SJSA1 (cell line): Measurements from ENCODE around the gene MTHFS. TPM values are rescaled to one million over a fixed set of nuclear protein-coding genes. Genes with fewer than 3 reads are reported as not detected.
"Not testable (repeated sequence)": the region's sequence is repeated elsewhere in the genome, so short reads cannot be mapped to it uniquely, and the experiment has no call there.

Experiments
- DNase-seq, 2 experiments: peaks; one replicate each; pipeline ENCODE4 v3.0.0-alpha.2; 2015 to 2020; ENCODE audit warnings: low spot score in 2 of 2, low read depth in 1 of 2
- H3K27ac ChIP-seq: fragments of 250-450 bp; sonication (Bioruptor Pico); 2 replicates; pipeline ENCODE4 v1.5.1; 2020; ENCODE audit warnings: mild to moderate bottlenecking, moderate library complexity
- H3K27me3 ChIP-seq: fragments of 250-450 bp; sonication (Bioruptor Pico); replicated peaks from 2 replicates; pipeline ENCODE4 v1.5.1; 2020; ENCODE audit warnings: mild to moderate bottlenecking, moderate library complexity
- H3K36me3 ChIP-seq: fragments of 250-450 bp; sonication (Bioruptor Pico); 2 replicates; pipeline ENCODE4 v1.5.1; 2020; ENCODE audit warnings: mild to moderate bottlenecking
- H3K4me1 ChIP-seq: fragments of 250-450 bp; sonication (Bioruptor Pico); replicated peaks from 2 replicates; pipeline ENCODE4 v1.6.1; 2021; ENCODE audit warnings: mild to moderate bottlenecking
- H3K4me3 ChIP-seq: fragments of 250-450 bp; sonication (Bioruptor Pico); 2 replicates; pipeline ENCODE4 v1.5.1; 2020; ENCODE audit warnings: mild to moderate bottlenecking
- H3K9me3 ChIP-seq: fragments of 250-450 bp; sonication (Bioruptor Pico); replicated peaks from 2 replicates; pipeline ENCODE4 v1.5.1; 2020; ENCODE audit warnings: mild to moderate bottlenecking
- total RNA-seq: library from RNA; depleted of rRNA; stranded (reverse); fragments of >200 nt; shearing (Covaris generic); gene quantifications from 2 replicates; pipeline ENCODE4 v1.2.3, GENCODE V29; 2014

Gene MTHFS
- total RNA-seq, 1 experiment from 2014 or later = 34.7 TPM

- H3K4me1 ChIP-seq = peaks cover 7% of the 10 kb centered on the region
- H3K9me3 ChIP-seq = peaks cover 25% of the 10 kb centered on the region
- peaks cover 40% of the 10 kb centered on the region for H3K36me3 ChIP-seq
- H3K4me3 ChIP-seq = peak overlapping the region; percentile 83
- peak; percentile 95 to 97 for DNase-seq
- peak overlapping the region; percentile 76 for H3K27ac ChIP-seq
- no peaks in the 10 kb centered on the region for H3K27me3 ChIP-seq
Observed at GRCh38 chr15:79923515-79924169, 26.8 kb upstream of the MTHFS start.

GRCh38 chr15:79923079-79923514, 26.3 kb upstream of the MTHFS start:
- peaks cover 7% of the 10 kb centered on the region for H3K4me1 ChIP-seq
- H3K36me3 ChIP-seq = peaks cover 43% of the 10 kb centered on the region
- peaks cover 28% of the 10 kb centered on the region for H3K9me3 ChIP-seq
- peak overlapping the region; percentile 83 for H3K4me3 ChIP-seq
- H3K27ac ChIP-seq = peak overlapping the region; percentile 58
- DNase-seq = peak in 1 of 2 experiments; percentile 62
- H3K27me3 ChIP-seq = no peaks in the 10 kb centered on the region

GRCh38 chr15:79922512-79923078, 25.8 kb upstream of the MTHFS start:
- H3K27me3 ChIP-seq = no peaks in the 10 kb centered on the region
- DNase-seq = no peak
- H3K27ac ChIP-seq = peak overlapping the region; percentile 58; the same call in 1 of the 2 replicates
- H3K36me3 ChIP-seq = peaks cover 48% of the 10 kb centered on the region
- H3K4me3 ChIP-seq = peak overlapping the region; percentile 83
- H3K4me1 ChIP-seq = peaks cover 7% of the 10 kb centered on the region
- H3K9me3 ChIP-seq = peaks cover 28% of the 10 kb centered on the region

GRCh38 chr15:79919749-79920511, 23.1 kb upstream of the MTHFS start:
- Histone ChIP-seq H3K27ac (no peak overlapping the region), H3K4me3 (no peak overlapping the region), H3K36me3 (peaks cover 66% of the 10 kb centered on the region), H3K27me3 (no peaks in the 10 kb centered on the region), H3K4me1 (peaks cover 7% of the 10 kb centered on the region), H3K9me3 (peaks cover 39% of the 10 kb centered on the region)
- no peak for DNase-seq

- peaks cover 70% of the 10 kb centered on the region for H3K36me3 ChIP-seq
- DNase-seq = no peak
- peaks cover 7% of the 10 kb centered on the region for H3K4me1 ChIP-seq
- H3K27me3 ChIP-seq = no peaks in the 10 kb centered on the region
- peaks cover 39% of the 10 kb centered on the region for H3K9me3 ChIP-seq
- no peak overlapping the region for H3K27ac ChIP-seq
- H3K4me3 ChIP-seq = no peak overlapping the region
Observed at GRCh38 chr15:79919090-79919748, 22.4 kb upstream of the MTHFS start.

GRCh38 chr15:79918278-79918677, 21.5 kb upstream of the MTHFS start:
- DNase-seq = no peak
- peaks cover 7% of the 10 kb centered on the region for H3K4me1 ChIP-seq
- no peaks in the 10 kb centered on the region for H3K27me3 ChIP-seq
- peaks cover 70% of the 10 kb centered on the region for H3K36me3 ChIP-seq
- H3K4me3 ChIP-seq = no peak overlapping the region
- H3K9me3 ChIP-seq = peaks cover 39% of the 10 kb centered on the region
- no peak overlapping the region for H3K27ac ChIP-seq

- no peaks in the 10 kb centered on the region for H3K27me3 ChIP-seq
Observed at GRCh38 chr15:79916502-79917132, 19.8 kb upstream of the MTHFS start.

GRCh38 chr15:79915776-79916501, 19.1 kb upstream of the MTHFS start:
- H3K27me3 ChIP-seq, H3K27ac ChIP-seq, DNase-seq, H3K4me3 ChIP-seq, H3K4me1 ChIP-seq: not testable (repeated sequence)
- H3K9me3 ChIP-seq = peaks cover 25% of the 10 kb centered on the region
- H3K36me3 ChIP-seq = peaks cover 60% of the 10 kb centered on the region

More at GRCh38 chr15:79916502-79917132, 19.8 kb upstream of the MTHFS start:
- Histone ChIP-seq H3K9me3 (peaks cover 30% of the 10 kb centered on the region), H3K27ac (no peak overlapping the region), H3K36me3 (peaks cover 65% of the 10 kb centered on the region), H3K4me1 (no peaks in the 10 kb centered on the region), H3K4me3 (no peak overlapping the region)
- DNase-seq = no peak

- peaks cover 21% of the 10 kb centered on the region for H3K9me3 ChIP-seq
- H3K27ac ChIP-seq = no peak overlapping the region
- H3K27me3 ChIP-seq = no peaks in the 10 kb centered on the region
- H3K36me3 ChIP-seq = peaks cover 52% of the 10 kb centered on the region
- DNase-seq = no peak
- no peaks in the 10 kb centered on the region for H3K4me1 ChIP-seq
- no peak overlapping the region for H3K4me3 ChIP-seq
Observed at GRCh38 chr15:79914728-79915127, 17.9 kb upstream of the MTHFS start.

- H3K4me1 ChIP-seq, H3K9me3 ChIP-seq, H3K4me3 ChIP-seq, DNase-seq, H3K27ac ChIP-seq, H3K27me3 ChIP-seq: not testable (repeated sequence)
- peaks cover 18% of the 10 kb centered on the region for H3K36me3 ChIP-seq
Observed at GRCh38 chr15:79909556-79910335, 12.9 kb upstream of the MTHFS start.

GRCh38 chr15:79904271-79904670, 7.5 kb upstream of the MTHFS start:
- H3K27ac ChIP-seq = no peak overlapping the region
- no peaks in the 10 kb centered on the region for H3K4me1 ChIP-seq
- no peaks in the 10 kb centered on the region for H3K27me3 ChIP-seq
- peaks cover 2% of the 10 kb centered on the region for H3K36me3 ChIP-seq
- no peaks in the 10 kb centered on the region for H3K9me3 ChIP-seq
- no peak for DNase-seq
- no peak overlapping the region for H3K4me3 ChIP-seq

- H3K36me3 ChIP-seq = peaks cover 2% of the 10 kb centered on the region
- no peak for DNase-seq
- H3K4me3 ChIP-seq = no peak overlapping the region
- no peaks in the 10 kb centered on the region for H3K27me3 ChIP-seq
- no peaks in the 10 kb centered on the region for H3K4me1 ChIP-seq
- H3K9me3 ChIP-seq = no peaks in the 10 kb centered on the region
- H3K27ac ChIP-seq = no peak overlapping the region
Observed at GRCh38 chr15:79903626-79904025, 6.8 kb upstream of the MTHFS start.
